Stimulated activated CD8-positive, alpha-beta memory T cell treated with anti-CD3 and anti-CD28 coated beads, Interleukin-12 subunit alpha, Interleukin-12 subunit beta, amount 100 ng/mL, for 24 hours (primary cell): ENCODE data around the gene TBC1D4.

Experiments used
- DNase-seq: peaks from one replicate; pipeline ENCODE4 v3.0.0-alpha.2; 2020; ENCODE audit errors: extremely low read depth

TBC1D4 gene

DNA sequence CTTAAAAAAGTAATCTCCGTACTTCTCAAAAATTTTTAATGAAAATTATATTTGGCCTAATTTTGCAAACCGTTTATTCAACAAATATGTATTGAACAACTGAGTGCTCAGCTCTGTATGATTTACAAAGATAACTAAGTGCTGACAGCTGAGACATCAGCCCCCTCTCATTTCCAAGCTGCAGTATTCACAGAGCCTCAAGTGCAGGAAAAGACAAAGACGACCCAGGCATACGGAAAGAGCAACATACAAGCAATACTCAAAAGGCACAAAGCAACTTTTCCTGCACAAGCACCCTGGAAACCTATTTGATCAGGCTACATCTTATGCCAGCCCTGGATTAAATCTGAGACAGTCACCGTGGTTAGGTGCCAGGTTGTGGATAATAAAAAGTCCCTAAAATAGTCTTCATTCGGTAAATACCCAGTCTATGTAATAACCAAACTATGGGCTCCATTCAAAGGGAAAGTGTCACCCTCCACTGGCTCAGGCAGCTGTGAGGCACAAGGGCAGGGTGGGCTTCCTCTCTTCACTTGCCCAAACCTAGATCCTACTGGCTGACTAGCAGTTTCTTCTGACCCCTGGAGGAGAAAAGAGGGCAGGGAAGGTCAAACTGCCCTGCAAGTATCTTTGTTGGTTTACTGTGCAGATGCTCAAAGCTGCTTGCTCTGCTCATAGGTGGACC lies 65.5 kb downstream of the TBC1D4 start:
- DNase-seq, result no peak

DNA sequence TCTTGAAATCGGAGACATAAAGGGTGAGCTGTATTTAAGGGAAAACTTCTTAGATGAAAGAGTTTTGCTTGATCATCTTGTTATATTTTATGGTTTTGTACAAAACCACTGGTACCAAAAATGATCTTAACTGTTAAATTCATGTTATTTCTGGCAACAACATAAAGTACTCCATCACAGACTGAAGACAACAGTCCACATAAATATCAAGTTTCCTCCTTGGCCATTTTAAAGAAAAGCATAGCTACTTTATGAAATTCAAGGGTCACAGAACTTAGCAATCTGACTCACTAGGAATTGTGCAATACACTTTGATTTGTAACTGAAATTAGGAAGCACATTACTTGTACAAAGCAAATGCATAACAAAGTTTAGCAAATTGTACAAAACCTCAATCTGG lies 66.3 kb downstream of the TBC1D4 start:
- DNase-seq, result no peak

DNA sequence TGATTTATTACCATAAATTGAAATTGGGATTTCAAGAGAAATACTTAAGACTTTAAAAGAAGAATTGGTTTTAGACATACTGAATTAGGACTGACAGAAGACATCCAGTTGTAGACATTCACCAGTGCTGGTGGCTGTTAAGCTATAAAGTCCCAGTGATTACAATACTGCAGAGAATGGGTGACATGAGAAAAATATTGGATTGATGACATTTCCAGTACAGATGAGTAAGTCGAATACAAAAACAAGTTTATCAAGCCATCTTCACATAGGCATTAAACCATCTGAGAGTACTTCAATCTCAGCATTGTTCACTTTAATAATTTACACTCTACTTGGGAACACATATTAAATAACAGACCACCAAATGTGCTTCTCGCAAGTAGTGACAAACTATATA lies 66.8 kb downstream of the TBC1D4 start:
- no peak for DNase-seq

DNA sequence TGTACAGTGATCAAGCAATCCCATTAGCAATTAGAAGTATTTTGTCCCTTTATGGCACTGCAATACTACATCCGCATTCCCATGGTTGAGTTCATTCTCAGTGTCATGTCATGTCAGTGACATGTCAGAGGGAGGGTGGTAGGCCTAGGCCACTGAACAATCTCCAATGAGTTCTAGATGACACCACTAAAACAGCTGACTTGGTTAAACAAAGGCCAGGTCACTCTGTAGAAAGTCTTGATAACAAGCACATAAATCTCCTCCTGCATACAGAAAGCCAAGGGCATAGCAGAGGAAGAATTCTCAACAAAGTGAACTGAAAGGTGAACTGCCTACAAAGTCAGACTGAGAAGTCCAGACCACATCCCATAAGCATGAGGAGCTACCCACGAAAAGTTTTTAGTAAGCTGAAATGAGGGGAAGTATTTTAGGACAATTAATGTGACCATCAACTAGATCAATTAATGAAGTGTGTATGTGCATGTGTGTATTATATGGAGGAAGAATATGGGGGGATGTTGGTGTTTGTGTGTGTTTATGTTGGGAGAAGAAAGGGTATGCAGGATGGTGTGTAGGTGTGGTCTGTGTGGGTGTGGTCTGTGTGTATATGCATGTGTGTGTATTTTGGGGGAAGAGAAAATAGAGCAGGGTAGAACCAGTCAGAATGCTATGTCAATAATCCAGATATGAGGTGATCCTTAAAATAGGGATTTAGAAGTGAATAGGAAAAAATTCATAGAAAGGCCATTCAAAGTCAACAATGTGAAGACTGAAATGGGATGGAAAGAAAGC lies 67.7 kb downstream of the TBC1D4 start:
- DNase-seq, result no peak

DNA sequence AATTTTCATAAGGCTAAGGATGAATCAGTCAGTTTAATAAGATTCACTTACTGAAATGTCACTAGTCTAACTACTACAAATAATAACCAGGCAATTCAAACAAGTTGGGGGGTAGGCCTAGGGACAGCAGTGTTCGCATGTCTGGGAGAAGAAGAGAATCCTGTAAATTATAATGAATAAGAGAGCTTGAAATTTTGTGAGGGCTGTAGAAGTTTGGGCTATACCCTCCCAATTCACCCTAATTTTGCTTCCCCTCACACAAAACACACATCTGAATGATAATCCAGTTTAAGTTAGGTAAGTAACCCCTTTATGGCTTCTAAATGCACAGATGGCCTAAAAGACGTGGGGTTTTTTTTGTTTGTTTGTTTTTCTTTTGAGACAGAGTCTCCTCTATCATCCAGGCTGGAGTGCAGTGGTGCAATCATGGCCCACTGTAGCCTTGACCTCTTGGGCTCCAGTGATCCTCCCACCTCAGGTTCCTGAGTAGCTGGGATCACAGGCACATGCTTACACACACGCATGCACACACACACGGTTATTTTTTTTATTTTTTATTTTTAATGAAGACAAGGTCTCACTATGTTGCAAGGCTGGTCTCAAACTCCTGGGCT lies 69.9 kb downstream of the TBC1D4 start:
- no peak for DNase-seq

DNA sequence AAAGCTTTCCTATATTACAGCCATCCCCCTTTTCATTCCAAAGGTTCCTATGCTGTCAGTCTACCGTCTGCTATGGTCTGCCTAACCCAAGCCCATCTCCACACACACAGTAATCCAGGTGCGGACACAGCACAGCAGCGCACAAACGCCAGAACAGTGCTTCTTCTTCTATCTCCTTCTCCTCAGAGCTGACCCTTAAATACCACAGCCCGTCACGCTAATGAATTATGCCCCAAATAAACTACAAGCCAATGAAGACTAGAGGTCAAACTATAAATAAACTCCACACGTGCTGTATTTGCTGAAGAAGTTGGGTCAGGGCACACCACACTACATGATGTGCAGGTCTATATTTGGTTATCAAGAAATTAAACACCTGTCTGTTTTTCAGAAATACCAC lies 71.8 kb downstream of the TBC1D4 start:
- DNase-seq, result no peak

DNA sequence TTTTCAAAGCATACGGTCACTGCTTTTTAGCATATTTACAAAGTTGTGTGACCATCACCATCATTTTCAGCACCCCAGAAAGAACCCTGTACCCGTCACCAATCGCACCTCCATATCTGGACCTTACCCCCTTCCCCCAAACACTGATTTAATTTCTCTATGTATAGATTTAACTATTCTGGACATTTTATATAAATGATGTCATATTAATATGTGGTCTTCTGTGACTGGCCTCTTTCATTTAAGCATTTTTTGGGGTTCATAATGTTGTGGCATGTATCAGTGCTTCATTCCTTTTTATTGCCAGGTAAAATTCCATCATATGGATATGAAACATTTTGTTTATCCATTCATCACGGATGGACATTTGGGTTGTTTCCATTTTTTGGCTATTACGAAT lies 74.0 kb downstream of the TBC1D4 start:
- DNase-seq, result no peak

DNA sequence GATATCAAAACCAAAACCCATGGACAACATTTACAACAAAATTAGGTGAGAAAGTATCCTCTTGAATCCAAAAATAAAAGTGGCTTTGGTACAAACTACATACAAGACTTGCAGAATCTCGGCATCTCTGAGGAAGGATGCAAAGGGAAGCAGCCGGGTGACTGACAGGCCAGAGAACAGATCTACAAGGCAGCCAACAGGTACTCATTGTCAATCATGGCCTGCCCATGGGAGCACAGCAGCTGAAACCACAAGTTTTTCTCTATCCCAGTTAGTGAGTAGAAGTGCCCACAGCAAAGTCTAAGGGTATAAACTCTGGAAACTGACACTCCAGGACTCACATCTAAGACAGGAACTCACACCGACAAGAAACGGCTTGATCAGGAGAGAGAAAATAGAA lies 74.5 kb downstream of the TBC1D4 start:
- DNase-seq, result no peak

DNA sequence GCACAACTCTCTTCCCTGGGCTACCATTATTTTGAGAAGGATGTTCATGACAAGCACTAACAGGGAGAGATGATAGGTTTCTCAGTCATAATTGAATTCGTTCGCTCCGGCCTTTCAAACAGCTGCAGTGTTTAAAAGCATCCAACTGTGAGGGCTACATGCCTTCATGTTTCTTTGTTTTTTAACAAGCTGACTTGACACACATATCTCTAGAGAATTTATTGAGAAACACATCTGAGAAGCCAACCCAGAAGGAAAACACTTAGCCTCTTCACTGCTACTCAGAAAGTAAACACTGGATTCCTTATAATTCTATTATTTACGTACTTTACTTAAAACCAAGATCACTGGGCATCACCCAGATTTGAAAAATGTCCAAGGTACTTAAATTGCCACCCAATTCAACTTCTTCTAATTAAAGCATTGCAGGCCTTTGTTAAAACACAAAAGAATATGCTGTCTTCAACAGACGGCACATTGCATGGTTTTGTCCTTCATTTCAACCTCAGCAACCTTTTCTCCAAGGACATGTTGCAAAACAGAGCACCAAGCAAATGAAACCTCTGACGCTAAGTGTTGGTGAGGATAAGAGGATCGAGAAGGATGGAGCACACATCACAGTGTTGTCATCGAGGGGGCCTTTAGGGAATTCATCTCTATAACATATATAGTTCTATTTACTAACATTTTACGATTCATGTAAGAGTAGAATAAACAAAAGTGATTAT lies 75.8 kb downstream of the TBC1D4 start:
- no peak for DNase-seq

DNA sequence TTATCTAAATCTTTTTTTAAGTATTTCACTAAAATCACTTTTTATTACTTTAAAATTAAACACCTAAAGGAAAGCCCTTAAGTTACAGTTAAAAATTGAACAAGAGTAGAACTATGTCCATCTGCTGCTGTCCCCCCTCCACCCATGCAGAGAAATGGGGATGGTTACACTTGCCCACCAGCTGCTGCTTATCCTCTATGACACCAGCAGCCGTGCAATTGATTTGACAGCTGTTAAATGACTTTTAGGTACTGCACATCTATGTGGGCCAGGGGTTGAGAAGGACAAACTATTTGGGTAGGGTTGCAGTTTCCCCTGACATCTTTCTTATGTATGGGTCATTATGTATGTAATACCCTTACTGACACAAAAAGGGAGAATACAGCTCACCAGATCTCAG lies 77.2 kb downstream of the TBC1D4 start:
- DNase-seq, result no peak

DNA sequence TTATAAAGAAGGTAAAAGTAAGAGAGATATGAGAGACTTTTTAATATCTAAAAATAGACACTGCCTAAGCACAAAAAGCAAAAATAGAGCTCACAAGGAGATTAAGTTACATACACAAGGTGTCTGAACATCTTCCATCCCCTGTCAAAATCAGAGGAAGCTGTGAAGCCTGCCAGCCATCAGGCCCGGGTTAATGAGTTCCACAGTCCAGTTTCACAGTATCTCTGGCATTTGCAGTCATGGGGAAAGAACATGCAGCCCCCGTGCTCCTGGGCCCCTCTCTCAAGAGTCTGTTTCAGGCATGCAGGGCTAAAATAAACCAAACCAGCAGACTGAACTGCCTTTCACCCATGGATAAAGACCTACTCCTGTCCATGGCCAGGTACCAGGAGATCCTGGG lies 79.2 kb downstream of the TBC1D4 start:
- no peak for DNase-seq

DNA sequence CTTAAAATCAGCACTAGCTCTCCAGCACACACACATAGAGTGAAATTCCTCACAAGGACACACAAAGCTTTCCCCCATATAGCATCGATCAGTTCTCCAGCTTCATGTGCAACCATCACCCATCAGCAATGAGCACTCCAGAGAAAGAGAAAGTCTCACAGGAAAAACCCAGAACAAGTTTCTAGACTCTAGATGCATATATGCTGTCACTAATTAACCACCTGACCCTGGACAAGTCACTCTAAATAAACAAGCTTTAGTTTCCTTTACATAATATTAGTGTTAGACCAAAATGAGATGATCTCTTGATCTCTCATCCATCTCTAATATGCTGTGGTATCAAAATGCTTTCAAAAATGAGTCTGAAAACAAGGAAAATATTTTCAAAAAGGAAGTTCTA lies 81.2 kb downstream of the TBC1D4 start:
- no peak for DNase-seq

DNA sequence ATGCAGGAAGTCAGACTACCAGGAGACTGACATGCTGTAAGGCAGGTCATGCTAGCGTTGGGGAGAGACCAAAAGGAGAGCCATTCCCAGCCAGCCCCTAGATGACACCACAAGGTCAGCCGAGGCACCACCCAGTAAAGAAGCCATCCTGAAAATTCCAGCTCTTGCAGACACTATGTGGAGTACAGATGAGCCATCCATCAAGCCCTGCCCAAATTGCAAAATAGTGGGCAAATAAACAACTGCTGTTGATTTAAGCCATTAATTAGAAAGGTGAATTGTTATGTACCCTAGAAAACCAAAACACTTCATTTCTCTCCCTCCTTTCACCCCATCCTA lies 82.1 kb downstream of the TBC1D4 start:
- DNase-seq, result no peak

DNA sequence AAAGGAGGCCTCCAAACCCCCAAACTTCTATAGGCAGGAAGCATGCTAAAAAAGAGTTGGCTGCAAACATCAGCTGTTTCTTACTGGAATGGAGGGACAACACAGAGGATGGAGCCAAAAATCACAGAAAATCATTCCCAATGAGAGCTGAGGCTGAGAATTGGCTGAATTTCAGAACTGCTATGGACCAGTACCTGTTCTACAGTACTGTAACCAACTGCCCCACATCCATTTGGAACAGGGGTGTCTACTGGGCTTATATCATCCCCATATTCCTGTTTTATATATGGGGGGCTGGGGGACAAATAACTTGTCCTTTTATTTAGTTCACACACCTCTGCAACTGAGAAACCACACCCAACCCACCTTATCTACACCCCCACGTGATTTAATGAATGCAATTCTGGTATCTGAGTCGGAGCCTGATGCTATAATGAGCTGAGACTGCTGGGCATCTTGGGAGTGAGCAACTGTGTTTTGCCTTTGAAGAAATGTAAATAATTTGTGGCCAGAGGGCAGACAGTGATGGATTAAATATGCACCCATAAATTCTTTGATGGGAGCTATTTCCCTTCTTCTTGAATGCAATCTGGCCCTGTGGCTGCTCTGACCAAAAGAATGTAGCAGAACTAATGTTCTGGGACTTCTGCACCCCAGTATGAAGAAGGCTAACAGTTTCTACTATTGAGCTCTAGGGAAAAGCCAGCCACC lies 82.6 kb downstream of the TBC1D4 start:
- no peak for DNase-seq

DNA sequence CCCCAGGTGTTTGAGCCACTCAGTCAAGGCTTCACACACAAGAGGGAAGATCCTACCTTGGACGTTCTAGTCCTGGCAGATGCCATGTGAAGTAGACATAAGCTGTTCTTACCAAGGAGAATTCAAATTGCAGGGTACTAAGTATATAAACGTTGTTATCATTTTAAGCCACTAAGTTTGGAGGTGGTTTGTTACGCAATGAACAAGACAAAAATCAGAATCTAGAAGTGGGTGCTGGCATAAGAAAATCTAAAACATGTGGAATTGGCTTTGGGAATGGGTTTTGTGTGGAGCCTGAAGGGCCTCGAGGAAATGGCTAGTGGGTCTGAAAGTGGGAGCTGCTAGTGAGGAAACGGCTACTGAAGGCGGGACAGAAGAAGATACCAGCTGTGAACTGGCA lies 83.9 kb downstream of the TBC1D4 start:
- no peak for DNase-seq

DNA sequence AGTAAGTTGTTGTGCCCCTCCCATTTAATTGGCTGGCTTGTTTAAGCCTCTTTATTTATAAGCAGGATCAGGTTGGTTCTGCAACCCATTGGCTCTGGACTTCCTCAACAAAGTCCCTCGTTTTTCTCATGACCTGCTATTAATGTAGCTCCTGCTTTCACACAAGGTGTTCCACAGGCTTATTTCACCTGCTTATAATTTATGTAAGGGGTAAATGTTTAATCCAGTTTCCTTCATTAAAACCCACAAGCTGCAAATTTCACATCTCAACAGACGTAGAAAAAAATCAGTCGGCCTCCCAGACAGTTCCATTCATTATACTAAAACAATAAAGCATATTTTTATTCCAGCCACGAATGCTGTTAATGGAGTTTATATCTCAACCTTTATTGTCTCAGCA lies 86.1 kb downstream of the TBC1D4 start:
- no peak for DNase-seq

DNA sequence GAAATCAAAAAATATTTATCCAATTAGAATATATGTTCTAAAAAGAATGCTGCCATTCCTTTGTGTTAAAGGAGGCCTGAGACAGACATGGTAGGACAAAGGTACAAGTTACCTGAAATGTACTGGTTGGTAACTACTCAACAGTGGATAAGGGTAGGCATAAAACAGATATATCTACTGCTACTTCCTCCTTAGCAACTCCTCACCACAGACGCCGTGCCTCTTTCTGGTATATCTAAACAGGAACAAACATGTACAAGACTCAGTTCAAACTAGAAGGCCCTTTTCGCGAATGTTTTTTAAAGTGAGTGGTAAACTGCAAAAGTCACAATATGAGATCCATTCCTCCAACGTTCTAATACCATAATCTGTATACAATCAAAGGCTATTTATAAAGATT lies 86.9 kb downstream of the TBC1D4 start:
- no peak for DNase-seq

DNA sequence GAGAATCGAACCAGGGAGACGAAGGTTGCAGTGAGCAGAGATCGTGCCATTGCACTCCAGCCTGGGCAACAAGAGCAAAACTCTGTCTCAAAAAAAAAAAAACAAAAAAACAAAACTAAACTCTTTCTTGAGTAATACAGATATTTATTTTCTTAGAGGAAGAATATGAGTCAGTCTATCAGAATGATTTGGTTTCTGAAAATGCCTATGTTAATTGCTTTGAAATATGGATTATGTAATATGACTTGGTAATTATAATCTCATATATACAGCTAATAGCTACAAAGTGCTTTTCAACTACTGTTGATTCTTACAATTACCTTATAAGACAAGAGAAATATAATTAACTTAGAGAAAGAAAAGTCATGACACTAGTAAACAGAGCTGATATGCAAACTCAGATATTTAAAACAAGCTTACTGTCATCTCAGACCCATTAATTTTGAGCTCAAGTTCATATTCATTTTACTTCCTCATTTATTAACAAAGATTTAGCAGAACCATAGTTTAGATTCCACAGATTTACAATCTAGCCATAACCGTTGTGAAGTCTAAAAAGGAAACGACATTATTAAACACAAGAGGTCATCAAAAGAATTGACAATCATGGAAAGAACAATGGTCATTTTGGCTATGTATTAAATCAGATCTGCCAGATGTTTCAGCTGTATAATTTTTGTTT lies 88.0 kb downstream of the TBC1D4 start:
- no peak for DNase-seq

DNA sequence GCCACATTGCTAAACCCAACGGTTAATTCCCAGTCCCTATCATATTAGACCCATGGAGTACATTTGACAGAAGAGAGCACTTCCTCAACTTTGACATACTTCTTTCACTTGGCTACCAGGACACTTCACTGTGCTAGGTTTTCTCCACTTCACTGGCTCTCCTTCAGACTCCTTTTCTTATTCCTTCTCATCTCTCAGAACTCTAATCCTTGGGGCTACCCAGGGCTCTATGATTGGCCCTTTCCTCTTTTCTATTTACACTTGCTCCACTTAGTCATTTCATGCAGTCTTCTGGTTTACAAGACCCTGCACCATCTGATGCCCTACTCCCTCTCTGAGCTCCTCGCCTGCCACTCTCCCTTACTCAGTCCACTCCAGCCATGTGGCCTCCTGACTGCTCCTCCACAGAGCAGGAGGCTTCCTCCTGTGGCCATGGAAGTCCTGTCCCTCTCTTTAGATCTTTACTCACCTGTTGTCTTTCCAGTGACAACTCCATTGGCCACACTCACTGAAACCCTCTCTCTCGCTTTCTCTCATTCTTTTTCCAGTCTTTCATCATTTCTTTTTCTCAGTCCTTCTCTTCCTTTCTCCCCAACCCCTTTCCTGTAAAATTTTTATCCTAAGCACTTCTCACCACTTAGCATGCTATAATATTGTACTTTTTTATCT lies 90.4 kb downstream of the TBC1D4 start:
- DNase-seq, result no peak

DNA sequence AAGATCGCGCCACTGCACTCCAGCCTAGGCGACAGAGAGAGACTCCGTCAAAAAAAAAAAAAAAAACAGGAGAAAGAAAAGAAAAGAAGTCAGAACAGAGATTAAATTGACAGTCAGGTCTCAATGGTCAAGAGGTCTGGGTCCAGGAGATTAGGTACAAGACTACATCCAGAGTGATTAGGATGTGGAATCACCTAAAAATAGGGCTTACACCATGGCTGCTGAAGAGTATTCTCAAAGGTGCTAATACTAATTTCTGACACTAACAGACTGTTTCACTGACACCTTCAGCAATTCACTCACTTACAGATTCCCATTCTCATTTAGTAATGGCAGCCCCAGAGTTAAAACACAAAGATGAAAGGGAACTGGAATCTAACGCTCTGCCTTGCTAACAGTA lies 91.7 kb downstream of the TBC1D4 start:
- no peak for DNase-seq

DNA sequence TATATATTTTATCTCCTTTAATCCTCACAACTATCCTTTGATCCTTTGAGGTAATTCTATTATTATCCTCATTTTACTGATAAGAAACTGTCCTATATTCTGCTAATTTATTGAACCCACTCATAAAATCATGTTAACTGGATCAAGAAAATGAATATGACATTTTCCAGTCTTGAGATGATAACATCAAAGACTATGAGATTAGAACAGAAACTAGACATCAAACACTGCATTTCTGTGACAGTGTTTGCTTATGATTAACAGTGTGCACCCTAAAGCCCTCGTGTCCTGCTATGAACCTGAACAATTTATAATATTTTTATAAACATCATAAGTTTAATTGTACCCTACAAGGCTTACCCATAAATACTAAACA lies 96.3 kb downstream of the TBC1D4 start:
- no peak for DNase-seq
